GM21717 (cell line): ENCODE data around the gene CDK15.
A peak's percentile ranks its signal among the peaks of the same experiment; 100 is the strongest.

Source experiments
- ATAC-seq: cut with Tn5 transposase; IDR thresholded peaks from one replicate; pipeline ENCODE4 v1.9.1; 2021; ENCODE audit warnings: mild to moderate bottlenecking, moderate library complexity; ENCODE audit not compliant: unreplicated experiment

Gene CDK15

GRCh38 chr2:201860636-201861066 is 54.3 kb downstream of the CDK15 start:
- no peak for ATAC-seq

- ATAC-seq: no peak
Observed at GRCh38 chr2:201862843-201863242, 56.5 kb downstream of the CDK15 start.

GRCh38 chr2:201866643-201867473 is 60.5 kb downstream of the CDK15 start:
- ATAC-seq: no peak

- no peak for ATAC-seq
Observed at GRCh38 chr2:201871471-201871870, 65.1 kb downstream of the CDK15 start.

- ATAC-seq: no peak
Observed at GRCh38 chr2:201872591-201872990, 66.3 kb downstream of the CDK15 start.

- no peak for ATAC-seq
Observed at GRCh38 chr2:201879996-201880395, 73.7 kb downstream of the CDK15 start.

- ATAC-seq: no peak
Observed at GRCh38 chr2:201880579-201880978, 74.2 kb downstream of the CDK15 start.

- ATAC-seq: no peak
Observed at GRCh38 chr2:201880993-201881611, 74.8 kb downstream of the CDK15 start.

- no peak for ATAC-seq
Observed at GRCh38 chr2:201881741-201882140, 75.4 kb downstream of the CDK15 start.

- ATAC-seq: no peak
Observed at GRCh38 chr2:201882353-201883090, 76.2 kb downstream of the CDK15 start.

GRCh38 chr2:201883606-201884369 is 77.5 kb downstream of the CDK15 start:
- no peak for ATAC-seq

GRCh38 chr2:201886504-201886903 is 80.2 kb downstream of the CDK15 start:
- ATAC-seq: no peak

GRCh38 chr2:201887773-201888425 is 81.6 kb downstream of the CDK15 start:
- no peak for ATAC-seq

- no peak for ATAC-seq
Observed at GRCh38 chr2:201888426-201888800, 82.1 kb downstream of the CDK15 start.

GRCh38 chr2:201890453-201890852 is 84.1 kb downstream of the CDK15 start:
- no peak for ATAC-seq

- ATAC-seq: no peak
Observed at GRCh38 chr2:201891676-201892075, 85.3 kb downstream of the CDK15 start.

- ATAC-seq: no peak
Observed at GRCh38 chr2:201892516-201892915, 86.2 kb downstream of the CDK15 start.

- peak; percentile 60 for ATAC-seq
Observed at GRCh38 chr2:201900362-201900761, 94.0 kb downstream of the CDK15 start.

- ATAC-seq: no peak
Observed at GRCh38 chr2:201901786-201902185, 95.4 kb downstream of the CDK15 start.
